ENCODE results near the gene EPB41. TPM values are rescaled to one million over a fixed set of nuclear protein-coding genes. Genes with fewer than 3 reads are reported as not detected.

EPB41 gene
- total RNA-seq, 5 donors from 2014 or later (not counting 1 experiment from before 2014, with no cell fraction given) = 199 to 257 (median 241) TPM

- H3K4me3 Mint-ChIP-seq = no peak overlapping the region
- peak overlapping the region in 1 of 2 donors; percentile 9 for H3K27ac Mint-ChIP-seq
- Histone ChIP-seq H3K9me3 (no peaks in the 10 kb centered on the region), H3K27me3 (replicated peaks in 1 of 2; ENCODE audit: control insufficient read depth in 2 of 2, extremely low read depth in 1 of 2, insufficient read depth in 2 of 2, low read length in 1 of 2) (no peaks in the 10 kb centered on the region), H3K36me3 (ENCODE audit: control insufficient read depth in 2 of 2, extremely low read depth in 1 of 2, insufficient read depth in 1 of 2, low read length in 1 of 2) (peaks cover 3 to 8% of the 10 kb centered on the region in 2 donors), H3K4me1 (ENCODE audit: control insufficient read depth in 1 of 2, extremely low read depth in 1 of 2, insufficient read depth in 2 of 2, low read length in 2 of 2) (peaks cover 3 to 23% of the 10 kb centered on the region in 2 experiments), H3K4me3 (ENCODE audit: control insufficient read depth in 1 of 2, extremely low read depth in 1 of 2, low read length in 1 of 2) (no peak overlapping the region), H3K27ac (ENCODE audit: low read length) (no peak overlapping the region)
- no peaks in the 10 kb centered on the region for H3K9me3 Mint-ChIP-seq
- ChIA-PET CTCF (no interaction called here), POLR2A (no interaction called here)
- H3K4me1 Mint-ChIP-seq = peaks cover 43 to 53% (median 51%) of the 10 kb centered on the region in 3 donors
- no CpG with 5 or more reads among the region's 4 CpGs for WGBS (ENCODE audit: insufficient coverage)
- peaks cover 10% of the 10 kb centered on the region for H3K36me3 Mint-ChIP-seq
- H3K27me3 Mint-ChIP-seq = no peaks in the 10 kb centered on the region
- DNase-seq (no peak), ATAC-seq (replicated peaks in 1 of 4) (no peak)
Measured at GRCh38 chr1:28895896-28896608, 18.3 kb upstream of the EPB41 start.

- Histone ChIP-seq H3K4me3 (ENCODE audit: control insufficient read depth in 1 of 2, extremely low read depth in 1 of 2, low read length in 1 of 2) (no peak overlapping the region), H3K4me1 (ENCODE audit: control insufficient read depth in 1 of 2, extremely low read depth in 1 of 2, insufficient read depth in 2 of 2, low read length in 2 of 2) (peaks cover 3 to 23% of the 10 kb centered on the region in 2 experiments), H3K27me3 (replicated peaks in 1 of 2; ENCODE audit: control insufficient read depth in 2 of 2, extremely low read depth in 1 of 2, insufficient read depth in 2 of 2, low read length in 1 of 2) (no peaks in the 10 kb centered on the region), H3K9me3 (no peaks in the 10 kb centered on the region), H3K36me3 (ENCODE audit: control insufficient read depth in 2 of 2, extremely low read depth in 1 of 2, insufficient read depth in 1 of 2, low read length in 1 of 2) (peaks cover 3 to 8% of the 10 kb centered on the region in 2 donors), H3K27ac (ENCODE audit: low read length) (no peak overlapping the region)
- no peak for ATAC-seq (replicated peaks in 1 of 4)
- peaks cover 41 to 52% (median 47%) of the 10 kb centered on the region in 3 donors for H3K4me1 Mint-ChIP-seq
- H3K36me3 Mint-ChIP-seq = peaks cover 10% of the 10 kb centered on the region
- no peak overlapping the region for H3K4me3 Mint-ChIP-seq
- DNase-seq = no peak
- WGBS (ENCODE audit: insufficient coverage) = 44% methylated on average over 3 of the region's 3 CpGs
- no peaks in the 10 kb centered on the region for H3K27me3 Mint-ChIP-seq
- ChIA-PET POLR2A (no interaction called here), CTCF (no interaction called here)
- peak overlapping the region in 1 of 2 donors; percentile 9 for H3K27ac Mint-ChIP-seq
- no peaks in the 10 kb centered on the region for H3K9me3 Mint-ChIP-seq
Measured at GRCh38 chr1:28896609-28896986, 17.8 kb upstream of the EPB41 start.

GRCh38 chr1:28897789-28898188 lies 16.6 kb upstream of the EPB41 start:
- WGBS (ENCODE audit: insufficient coverage) = 100% methylated on average over 3 of the region's 4 CpGs
- H3K4me1 Mint-ChIP-seq = peaks cover 41 to 52% (median 49%) of the 10 kb centered on the region in 3 donors
- H3K4me1 ChIP-seq (ENCODE audit: control insufficient read depth in 1 of 2, extremely low read depth in 1 of 2, insufficient read depth in 2 of 2, low read length in 2 of 2) = peaks cover 3 to 23% of the 10 kb centered on the region in 2 experiments

GRCh38 chr1:28898405-28898881 lies 15.9 kb upstream of the EPB41 start:
- ChIA-PET POLR2A (interaction anchor here in 1 of 2 donors (0.6 kb wide), 1 partner anchor 283 kb away, joined by 3 read pairs; the partner anchor contains the start of gene SRSF4), CTCF (interaction anchor here in 1 of 2 donors (0.5 kb wide), 1 partner anchor 57 kb away, joined by 4 read pairs; no protein-coding TSS in a partner anchor)
- no peak overlapping the region for H3K4me3 Mint-ChIP-seq
- peaks cover 39 to 49% (median 48%) of the 10 kb centered on the region in 3 donors for H3K4me1 Mint-ChIP-seq
- no peaks in the 10 kb centered on the region for H3K9me3 ChIP-seq
- no peak overlapping the region for H3K27ac ChIP-seq (ENCODE audit: low read length)
- H3K27ac Mint-ChIP-seq = peak overlapping the region; percentile 67 to 85
- H3K36me3 ChIP-seq (ENCODE audit: control insufficient read depth in 2 of 2, extremely low read depth in 1 of 2, insufficient read depth in 1 of 2, low read length in 1 of 2) = peaks cover 0 to 5% of the 10 kb centered on the region in 2 donors
- peaks cover 11% of the 10 kb centered on the region for H3K36me3 Mint-ChIP-seq
- H3K27me3 Mint-ChIP-seq = no peaks in the 10 kb centered on the region
- H3K9me3 Mint-ChIP-seq = no peaks in the 10 kb centered on the region
- WGBS (ENCODE audit: insufficient coverage) = 65% methylated on average over 2 of the region's 3 CpGs
- no peak for ATAC-seq (replicated peaks in 1 of 4)
- no peak overlapping the region for H3K4me3 ChIP-seq (ENCODE audit: control insufficient read depth in 1 of 2, extremely low read depth in 1 of 2, low read length in 1 of 2)
- H3K27me3 ChIP-seq (replicated peaks in 1 of 2; ENCODE audit: control insufficient read depth in 2 of 2, extremely low read depth in 1 of 2, insufficient read depth in 2 of 2, low read length in 1 of 2) = no peaks in the 10 kb centered on the region
- no peak for DNase-seq
- peaks cover 3 to 23% of the 10 kb centered on the region in 2 experiments for H3K4me1 ChIP-seq (ENCODE audit: control insufficient read depth in 1 of 2, extremely low read depth in 1 of 2, insufficient read depth in 2 of 2, low read length in 2 of 2)

More at GRCh38 chr1:28897789-28898188, 16.6 kb upstream of the EPB41 start:
- Mint-ChIP-seq H3K27me3 (no peaks in the 10 kb centered on the region), H3K9me3 (no peaks in the 10 kb centered on the region), H3K36me3 (peaks cover 10% of the 10 kb centered on the region), H3K4me3 (no peak overlapping the region), H3K27ac (peak overlapping the region; percentile 67 to 85)
- H3K36me3 ChIP-seq (ENCODE audit: control insufficient read depth in 2 of 2, extremely low read depth in 1 of 2, insufficient read depth in 1 of 2, low read length in 1 of 2) = peaks cover 3 to 8% of the 10 kb centered on the region in 2 donors
- no peak overlapping the region for H3K4me3 ChIP-seq (ENCODE audit: control insufficient read depth in 1 of 2, extremely low read depth in 1 of 2, low read length in 1 of 2)
- H3K27ac ChIP-seq (ENCODE audit: low read length) = no peak overlapping the region
- DNase-seq = no peak
- POLR2A ChIA-PET = interaction anchor here in 1 of 2 donors (0.5 kb wide), 1 partner anchor 13 kb away, joined by 6 read pairs; no protein-coding TSS in a partner anchor
- CTCF ChIA-PET = no interaction called here
- no peaks in the 10 kb centered on the region for H3K27me3 ChIP-seq (replicated peaks in 1 of 2; ENCODE audit: control insufficient read depth in 2 of 2, extremely low read depth in 1 of 2, insufficient read depth in 2 of 2, low read length in 1 of 2)
- no peaks in the 10 kb centered on the region for H3K9me3 ChIP-seq
- ATAC-seq (replicated peaks in 1 of 4) = no peak

GRCh38 chr1:28899267-28899666 lies 15.1 kb upstream of the EPB41 start:
- H3K27me3 ChIP-seq (replicated peaks in 1 of 2; ENCODE audit: control insufficient read depth in 2 of 2, extremely low read depth in 1 of 2, insufficient read depth in 2 of 2, low read length in 1 of 2) = no peaks in the 10 kb centered on the region
- peaks cover 0 to 2% (median 0%) of the 10 kb centered on the region in 3 donors for H3K9me3 Mint-ChIP-seq
- peaks cover 14% of the 10 kb centered on the region for H3K36me3 Mint-ChIP-seq
- CTCF ChIA-PET = interaction anchor here in 1 of 2 donors (0.7 kb wide), 1 partner anchor 331 kb away, joined by 4 read pairs; no protein-coding TSS in a partner anchor
- H3K4me1 Mint-ChIP-seq = peaks cover 35 to 45% (median 45%) of the 10 kb centered on the region in 3 donors
- H3K27ac ChIP-seq (ENCODE audit: low read length) = no peak overlapping the region
- H3K27ac Mint-ChIP-seq = peak overlapping the region; percentile 50 to 83
- peak overlapping the region in 1 of 3 donors; percentile 15 for H3K4me3 Mint-ChIP-seq
- peaks cover 3 to 23% of the 10 kb centered on the region in 2 experiments for H3K4me1 ChIP-seq (ENCODE audit: control insufficient read depth in 1 of 2, extremely low read depth in 1 of 2, insufficient read depth in 2 of 2, low read length in 2 of 2)
- POLR2A ChIA-PET = interaction anchor here (0.6 kb wide), 2 partner anchors 269 to 283 kb away, joined by 3 to 5 read pairs; partner anchors contain the start of gene SRSF4 (in 1 of the 2)
- H3K27me3 Mint-ChIP-seq = no peaks in the 10 kb centered on the region
- WGBS (ENCODE audit: insufficient coverage) = no CpG with 5 or more reads among the region's 2 CpGs
- DNase-seq = no peak
- peaks cover 0 to 3% of the 10 kb centered on the region in 2 donors for H3K36me3 ChIP-seq (ENCODE audit: control insufficient read depth in 2 of 2, extremely low read depth in 1 of 2, insufficient read depth in 1 of 2, low read length in 1 of 2)
- no peak for ATAC-seq (replicated peaks in 1 of 4)
- H3K4me3 ChIP-seq (ENCODE audit: control insufficient read depth in 1 of 2, extremely low read depth in 1 of 2, low read length in 1 of 2) = no peak overlapping the region
- H3K9me3 ChIP-seq = no peaks in the 10 kb centered on the region

GRCh38 chr1:28900562-28900961 lies 13.8 kb upstream of the EPB41 start:
- Mint-ChIP-seq H3K9me3 (peaks cover 0 to 4% (median 0%) of the 10 kb centered on the region in 3 donors), H3K36me3 (peaks cover 13% of the 10 kb centered on the region), H3K27ac (peak overlapping the region; percentile 3 to 25), H3K4me1 (peaks cover 30 to 45% (median 41%) of the 10 kb centered on the region in 3 donors), H3K4me3 (no peak overlapping the region), H3K27me3 (no peaks in the 10 kb centered on the region)
- Histone ChIP-seq H3K27me3 (replicated peaks in 1 of 2; ENCODE audit: control insufficient read depth in 2 of 2, extremely low read depth in 1 of 2, insufficient read depth in 2 of 2, low read length in 1 of 2) (no peaks in the 10 kb centered on the region), H3K9me3 (no peaks in the 10 kb centered on the region), H3K4me3 (ENCODE audit: control insufficient read depth in 1 of 2, extremely low read depth in 1 of 2, low read length in 1 of 2) (no peak overlapping the region), H3K36me3 (ENCODE audit: control insufficient read depth in 2 of 2, extremely low read depth in 1 of 2, insufficient read depth in 1 of 2, low read length in 1 of 2) (no peaks in the 10 kb centered on the region), H3K27ac (ENCODE audit: low read length) (no peak overlapping the region), H3K4me1 (ENCODE audit: control insufficient read depth in 1 of 2, extremely low read depth in 1 of 2, insufficient read depth in 2 of 2, low read length in 2 of 2) (peaks cover 3 to 17% of the 10 kb centered on the region in 2 experiments)
- WGBS (ENCODE audit: insufficient coverage) = 78% methylated on average over 1 of the region's 3 CpGs
- no peak for ATAC-seq (replicated peaks in 1 of 4)
- ChIA-PET POLR2A (no interaction called here), CTCF (no interaction called here)
- DNase-seq = no peak
